Suprapubic skin (tissue), 4 donors: ENCODE measurements around the gene CAVIN1.
A peak's percentile ranks its signal among the peaks of the same experiment; 100 is the strongest.

Experiments used
- POLR2A ChIP-seq, 2 donors: fragments of 450-650 bp; IDR thresholded peaks; one replicate each; pipeline ENCODE4 v1.6.1; 2017; ENCODE audit warnings: antibody characterized with exemption in 2 of 2, mild to moderate bottlenecking in 2 of 2, moderate library complexity in 2 of 2
- POLR2AphosphoS5 ChIP-seq, 3 donors: sonication (generic); formaldehyde crosslinking; IDR thresholded peaks; one replicate each; pipeline ENCODE4 v1.6.1; 2017; ENCODE audit warnings: antibody characterized with exemption in 3 of 3
- TF ChIP-seq, protein P1 (sequence below), 2 donors: fragments of 200-600 bp in 1 of 2; fragments of 450-650 bp in 1 of 2; sonication (generic) in 1 of 2; IDR thresholded peaks; one replicate each; pipeline ENCODE4 v1.5.1; 2016 to 2019; ENCODE audit warnings: antibody characterized with exemption in 2 of 2, mild to moderate bottlenecking in 1 of 2, moderate library complexity in 1 of 2

DNA sequence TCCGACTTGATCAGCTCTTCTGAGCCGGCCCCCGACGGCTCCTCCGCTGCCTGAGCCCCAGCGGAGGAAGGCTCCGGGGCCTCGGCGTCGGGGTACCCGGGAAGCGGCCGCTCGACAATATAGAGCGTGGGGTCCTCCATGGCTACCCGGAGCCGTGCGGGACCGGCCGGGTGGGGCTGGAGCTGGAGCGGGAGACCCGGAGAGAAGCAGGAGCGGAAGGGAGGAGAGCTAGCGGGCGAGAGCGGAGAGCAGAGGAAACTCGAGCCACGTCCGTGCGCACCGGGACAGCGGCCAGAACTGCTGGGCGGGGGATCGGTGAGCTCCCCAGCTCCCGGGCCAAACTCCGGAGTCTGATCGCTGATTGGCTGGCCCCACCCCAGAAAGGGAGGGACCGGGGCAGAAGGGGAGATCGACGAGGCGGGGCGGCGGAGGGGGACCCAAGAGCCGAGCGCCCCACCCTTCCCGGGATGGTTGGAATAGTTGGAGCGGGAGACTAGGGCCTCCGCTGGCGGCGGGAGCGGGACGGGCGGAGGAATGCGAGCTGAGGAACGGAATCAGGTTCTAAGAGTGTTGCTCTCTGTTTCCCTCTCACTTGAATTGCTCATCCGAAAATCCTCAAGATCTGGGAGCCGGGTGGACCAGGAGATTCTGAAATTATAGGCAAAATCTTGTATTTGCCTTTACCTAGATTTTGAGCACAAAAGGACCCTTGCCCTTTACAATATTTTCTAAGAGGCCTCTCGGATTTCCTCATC lies at the start of gene CAVIN1:
- TF ChIP-seq, protein P1, sequence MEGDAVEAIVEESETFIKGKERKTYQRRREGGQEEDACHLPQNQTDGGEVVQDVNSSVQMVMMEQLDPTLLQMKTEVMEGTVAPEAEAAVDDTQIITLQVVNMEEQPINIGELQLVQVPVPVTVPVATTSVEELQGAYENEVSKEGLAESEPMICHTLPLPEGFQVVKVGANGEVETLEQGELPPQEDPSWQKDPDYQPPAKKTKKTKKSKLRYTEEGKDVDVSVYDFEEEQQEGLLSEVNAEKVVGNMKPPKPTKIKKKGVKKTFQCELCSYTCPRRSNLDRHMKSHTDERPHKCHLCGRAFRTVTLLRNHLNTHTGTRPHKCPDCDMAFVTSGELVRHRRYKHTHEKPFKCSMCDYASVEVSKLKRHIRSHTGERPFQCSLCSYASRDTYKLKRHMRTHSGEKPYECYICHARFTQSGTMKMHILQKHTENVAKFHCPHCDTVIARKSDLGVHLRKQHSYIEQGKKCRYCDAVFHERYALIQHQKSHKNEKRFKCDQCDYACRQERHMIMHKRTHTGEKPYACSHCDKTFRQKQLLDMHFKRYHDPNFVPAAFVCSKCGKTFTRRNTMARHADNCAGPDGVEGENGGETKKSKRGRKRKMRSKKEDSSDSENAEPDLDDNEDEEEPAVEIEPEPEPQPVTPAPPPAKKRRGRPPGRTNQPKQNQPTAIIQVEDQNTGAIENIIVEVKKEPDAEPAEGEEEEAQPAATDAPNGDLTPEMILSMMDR (IDR thresholded peaks at IDR 0.05): no peak
- TF ChIP-seq POLR2AphosphoS5 (IDR thresholded peaks at IDR 0.05) (peak; percentile 58 to 93 (median 90)), POLR2A (IDR thresholded peaks at IDR 0.05) (peak; percentile 84 to 93)
